Endothelial cell of umbilical vein (primary cell): ENCODE data around the gene GABRA4. TPM values are rescaled to one million over a fixed set of nuclear protein-coding genes. Genes with fewer than 3 reads are reported as not detected.

Source experiments
- BruUV-seq: library from RNA; stranded (reverse); fragments of 400-500 nt; replicated peaks from 2 replicates; lab custom pipeline; 2021; lab: Mats Ljungman, UMichigan
- CTCF ChIA-PET: fragments of 300-600, 350-600 bp; sonication (Branson Sonifier 250); formaldehyde crosslinking; loops from one replicate; lab custom pipeline; 2021; ENCODE audit warnings: antibody characterized with exemption, inconsistent platforms; lab: Charles Lee
- POLR2A ChIA-PET: fragments of 300-600, 350-600 bp; sonication (Branson Sonifier 250); formaldehyde crosslinking; loops from one replicate; lab custom pipeline; 2021; ENCODE audit warnings: antibody characterized with exemption, inconsistent platforms; lab: Charles Lee
- DNase-seq: peaks from one replicate; pipeline ENCODE4 v3.0.0-alpha.2; 2011; ENCODE audit warnings: low read depth, low spot score
- FAIRE-seq: peaks from 2 replicates; lab custom pipeline; 2011; peaks lifted over from hg19 to GRCh38; lab: Jason Lieb, UNC
- H2AFZ ChIP-seq: 2 replicates; pipeline ENCODE4 v1.6.0; 2012; ENCODE audit warnings: low read depth, low read length, control low read depth, inconsistent platforms
- H3K27ac ChIP-seq: 2 replicates; pipeline ENCODE4 v1.5.1; 2011; ENCODE audit warnings: low read depth, mild to moderate bottlenecking, control low read depth, low read length, moderate library complexity; ENCODE audit not compliant: insufficient read depth
- H3K27me3 ChIP-seq, 2 experiments: 2 replicates each; pipeline versions ENCODE4 v1.6.0 to v1.6.1; 2011; ENCODE audit warnings: low read length in 2 of 2, mixed read lengths in 1 of 2; ENCODE audit not compliant: control insufficient read depth in 2 of 2, insufficient read depth in 2 of 2
- H3K36me3 ChIP-seq, 2 experiments: 2 replicates in 1 of 2; 3 replicates in 1 of 2; pipeline ENCODE4 v1.5.1; 2011; ENCODE audit warnings: low read length in 2 of 2, mild to moderate bottlenecking in 1 of 2, moderate library complexity in 1 of 2; ENCODE audit not compliant: control insufficient read depth in 2 of 2, insufficient read depth in 2 of 2; ENCODE audit errors: extremely low read depth in 1 of 2
- H3K4me1 ChIP-seq: 3 replicates; pipeline ENCODE4 v1.5.1; 2011; ENCODE audit warnings: mild to moderate bottlenecking, low read length; ENCODE audit not compliant: control insufficient read depth, insufficient read depth; ENCODE audit errors: extremely low read depth
- H3K4me2 ChIP-seq: 2 replicates; pipeline ENCODE4 v1.6.1; 2011; ENCODE audit warnings: low read length, control low read depth, mixed read lengths; ENCODE audit not compliant: insufficient read depth
- H3K4me3 ChIP-seq, 3 experiments: fragments of 200-600 bp in 1 of 3; sonication (generic), shearing (Covaris generic) in 1 of 3; replicated peaks in 1 of 3; 2 replicates each; pipeline ENCODE4 v1.5.1; 2011 to 2016; ENCODE audit warnings: control low read depth in 3 of 3, low read length in 3 of 3, mild to moderate bottlenecking in 2 of 3, inconsistent platforms in 1 of 3, low read depth in 1 of 3, moderate library complexity in 1 of 3; ENCODE audit not compliant: insufficient read depth in 1 of 3
- H3K79me2 ChIP-seq: 2 replicates; pipeline ENCODE4 v1.6.0; 2012; ENCODE audit warnings: low read length, inconsistent platforms; ENCODE audit not compliant: control insufficient read depth, insufficient read depth
- H3K9ac ChIP-seq: replicated peaks from 2 replicates; pipeline ENCODE3; 2011; ENCODE audit warnings: low read length, control low read depth; ENCODE audit not compliant: insufficient read depth; ENCODE audit errors: extremely low read depth
- H3K9me1 ChIP-seq: replicated peaks from 3 replicates; pipeline ENCODE4 v1.6.0; 2011; ENCODE audit warnings: mild to moderate bottlenecking, low read length; ENCODE audit not compliant: control insufficient read depth, insufficient read depth; ENCODE audit errors: extremely low read depth
- H3K9me3 ChIP-seq: replicated peaks from 2 replicates; pipeline ENCODE4 v1.5.1; 2012; ENCODE audit warnings: low read length, inconsistent platforms; ENCODE audit not compliant: control insufficient read depth, insufficient read depth
- H4K20me1 ChIP-seq: replicated peaks from 2 replicates; pipeline ENCODE3; 2011; ENCODE audit warnings: mild to moderate bottlenecking, low read length; ENCODE audit not compliant: control insufficient read depth, insufficient read depth; ENCODE audit errors: extremely low read depth
- CTCF ChIP-seq, 2 donors: IDR thresholded peaks; 1 replicate in 1 of 2; 2 replicates in 1 of 2; pipeline ENCODE4 v1.5.1; 2011; ENCODE audit warnings: low read length in 2 of 2, mild to moderate bottlenecking in 2 of 2, moderate library complexity in 2 of 2, control low read depth in 1 of 2, inconsistent platforms in 1 of 2, low read depth in 1 of 2; ENCODE audit not compliant: insufficient read depth in 1 of 2; ENCODE audit errors: extremely low read depth in 1 of 2
- EZH2 ChIP-seq: IDR thresholded peaks from 2 replicates; pipeline ENCODE4 v1.6.1; 2012; ENCODE audit warnings: borderline replicate concordance, low read depth, mild to moderate bottlenecking, moderate library complexity, low read length, inconsistent platforms; ENCODE audit not compliant: severe bottlenecking
- FOS ChIP-seq: IDR thresholded peaks from 2 replicates; pipeline ENCODE4 v1.6.1; 2011; ENCODE audit warnings: mild to moderate bottlenecking, low read length, moderate library complexity, borderline replicate concordance; ENCODE audit not compliant: insufficient read depth
- GATA2 ChIP-seq: IDR thresholded peaks from 2 replicates; pipeline ENCODE4 v1.7.0; 2011; ENCODE audit warnings: low read depth, mild to moderate bottlenecking, moderate library complexity, mixed read lengths, low read length; ENCODE audit not compliant: insufficient read length, insufficient read depth
- JUN ChIP-seq: IDR thresholded peaks from 2 replicates; pipeline ENCODE4 v1.6.1; 2011; ENCODE audit warnings: borderline replicate concordance, low read depth; ENCODE audit not compliant: insufficient read length, insufficient read depth
- MAX ChIP-seq: IDR thresholded peaks from 2 replicates; pipeline ENCODE4 v1.6.1; 2011; ENCODE audit not compliant: insufficient read depth, insufficient read length
- MYC ChIP-seq: IDR thresholded peaks from one replicate; pipeline ENCODE4 v1.6.1; 2011; ENCODE audit warnings: mild to moderate bottlenecking, low read depth, low read length
- POLR2A ChIP-seq: IDR thresholded peaks from 2 replicates; pipeline ENCODE4 v1.6.1; 2012; ENCODE audit warnings: low read depth, mild to moderate bottlenecking, control low read depth, low read length
- POLR2AphosphoS5 ChIP-seq: IDR thresholded peaks from 2 replicates; pipeline ENCODE4 v1.6.1; 2012; ENCODE audit warnings: low read depth, mild to moderate bottlenecking, control low read depth, low read length, moderate library complexity; ENCODE audit not compliant: insufficient read depth
- dilution Hi-C: fragments of 300-500 bp; cut with MboI; formaldehyde crosslinking; loops from one replicate; pipeline ENCODE4 v1.15.0; 2019; ENCODE audit warnings: low sequenced_read_pairs; ENCODE audit not compliant: extremely low pct_ligation_motif_present
- intact Hi-C: fragments of 100-400 bp; cut with micrococcal nuclease; formaldehyde crosslinking; loops from one replicate; pipeline ENCODE4 v1.10.0; 2022
- polyA plus RNA-seq, 4 experiments: library from polyadenylated mRNA; depleted of rRNA in 3 of 4; stranded (reverse) in 3 of 4; unstranded in 1 of 4; fragments of >200 nt; gene quantifications; 2 replicates each; pipeline versions ENCODE4 v1.2.1 to v1.2.3, GENCODE V29; 2011 to 2012; ENCODE audit warnings: missing spikeins in 1 of 4
- total RNA-seq: library from RNA; stranded (reverse); gene quantifications from 2 replicates; pipeline ENCODE4 v1.2.3, GENCODE V29; 2021

Gene GABRA4
- total and polyA plus RNA-seq, 2 donors (not counting 3 experiments of a cell fraction or from before 2014, with no cell fraction given): not detected

GRCh38 chr4:46949822-46950221 lies 43.6 kb downstream of the GABRA4 start:
- no peaks in the 10 kb centered on the region for H3K4me1 ChIP-seq

More at GRCh38 chr4:46949822-46950221, 43.6 kb downstream of the GABRA4 start:
- intact Hi-C loops (no loop called here), dilution Hi-C loops (no loop called here)
- no peak overlapping the region for H3K4me3 ChIP-seq
- H3K27me3 ChIP-seq: no peaks in the 10 kb centered on the region
- no peak overlapping the region for H3K4me2 ChIP-seq
- no peak for TF ChIP-seq EZH2
- TF ChIP-seq MAX: no peak
- no peak for TF ChIP-seq FOS
- no peak for TF ChIP-seq JUN
- TF ChIP-seq POLR2A: no peak
- no peak for TF ChIP-seq CTCF (IDR thresholded peaks at IDR 0.05; ENCODE audit: extremely low read depth in 1 of 2, insufficient read depth in 1 of 2, low read depth in 1 of 2, low read length in 2 of 2)
- no peak for TF ChIP-seq POLR2AphosphoS5
- TF ChIP-seq MYC: no peak
- no peak for TF ChIP-seq GATA2
- no peaks in the 10 kb centered on the region for H3K79me2 ChIP-seq
- DNase-seq: no peak
- no TSS peak for BruUV-seq
- ChIA-PET POLR2A (no interaction called here), CTCF (interaction anchor here (3.4 kb wide), 1 partner anchor 173 kb away, joined by 12 read pairs; no protein-coding TSS in a partner anchor)
- no peak overlapping the region for H3K27ac ChIP-seq
- H3K9ac ChIP-seq: no peak overlapping the region
- H3K9me1 ChIP-seq: no peaks in the 10 kb centered on the region
- FAIRE-seq: no peak
- no peaks in the 10 kb centered on the region for H3K36me3 ChIP-seq
- H2AFZ ChIP-seq: no peak overlapping the region
- H4K20me1 ChIP-seq: no peaks in the 10 kb centered on the region
- H3K9me3 ChIP-seq: no peaks in the 10 kb centered on the region
